ENCODE data around the gene PCDHGC4. TPM values are rescaled to one million over a fixed set of nuclear protein-coding genes. Genes with fewer than 3 reads are reported as not detected.

Gene PCDHGC4
- total RNA-seq, 1 experiment from 2014 or later, result 4.3 TPM

GRCh38 chr5:141465351-141465750 is 19.5 kb upstream of the PCDHGC4 start:
- no peak for DNase-seq
- TF ChIP-seq CTCF (conservative IDR thresholded peaks at IDR 0.05), result no peak
- Histone ChIP-seq H3K79me1 (ENCODE audit: insufficient read depth, low read depth, low read length, poor library complexity, severe bottlenecking) (no peaks in the 10 kb centered on the region), H3K79me2 (ENCODE audit: insufficient read depth, low read length) (no peaks in the 10 kb centered on the region), H4K20me1 (ENCODE audit: control insufficient read depth, insufficient read depth, insufficient read length) (no peaks in the 10 kb centered on the region), H3T11ph (ENCODE audit: low read length) (no peak overlapping the region), H3K27ac (ENCODE audit: insufficient read length, low read depth, low read length) (no peak overlapping the region), H2BK20ac (ENCODE audit: low read depth, low read length, poor library complexity, severe bottlenecking) (no peak overlapping the region), H3K4ac (ENCODE audit: low read depth, low read length) (no peak overlapping the region), H3K18ac (ENCODE audit: insufficient read length, low read depth, low read length) (no peak overlapping the region), H2AFZ (ENCODE audit: low read length) (no peak overlapping the region), H3K27me3 (ENCODE audit: insufficient read depth, low read length) (no peaks in the 10 kb centered on the region), H3K9ac (ENCODE audit: extremely low read depth, insufficient read length, low read length) (no peak overlapping the region), H3K4me2 (ENCODE audit: insufficient read depth, insufficient read length, low read length) (no peak overlapping the region), H3K9me3 (ENCODE audit: control insufficient read depth, low read depth, low read length) (no peaks in the 10 kb centered on the region), H4K91ac (ENCODE audit: insufficient read length, low read depth, low read length) (no peak overlapping the region), H3K23ac (ENCODE audit: insufficient read length, low read depth, low read length) (no peak overlapping the region), H2BK120ac (ENCODE audit: low read depth, low read length, poor library complexity, severe bottlenecking) (no peak overlapping the region), H3K4me1 (ENCODE audit: insufficient read depth, low read length) (no peaks in the 10 kb centered on the region), H4K8ac (replicated peaks; ENCODE audit: insufficient read length, low read depth, low read length) (no peak overlapping the region), H3K56ac (ENCODE audit: insufficient read length, low read depth, low read length) (no peak overlapping the region), H2BK12ac (ENCODE audit: insufficient read length, low read depth, low read length) (no peak overlapping the region), H2BK15ac (ENCODE audit: low read depth, low read length) (no peak overlapping the region), H4K5ac (ENCODE audit: insufficient read length, low read depth, low read length) (no peak overlapping the region), H3K14ac (ENCODE audit: insufficient read depth, low read length) (no peak overlapping the region), H2BK5ac (ENCODE audit: insufficient read length, low read length) (no peak overlapping the region), H3K23me2 (ENCODE audit: insufficient read length, low read depth, low read length, poor library complexity, severe bottlenecking) (no peaks in the 10 kb centered on the region), H2AK5ac (ENCODE audit: insufficient read length, low read length) (no peak overlapping the region)
- no CpG with 5 or more reads among the region's 3 CpGs for WGBS (ENCODE audit: extremely low coverage, insufficient read length, low lambda C conversion rate)
- Mint-ChIP-seq H3K9me3 (no peaks in the 10 kb centered on the region), H3K27me3 (ENCODE audit: low read depth) (no peaks in the 10 kb centered on the region), H3K4me1 (no peaks in the 10 kb centered on the region), H3K27ac (no peak overlapping the region), H3K4me3 (no peak overlapping the region), H3K36me3 (ENCODE audit: insufficient read depth in 1 of 3, low read depth in 3 of 3) (no peaks in the 10 kb centered on the region)
